ENCODE measurements around the gene HMGCS1.

HMGCS1 gene

DNA sequence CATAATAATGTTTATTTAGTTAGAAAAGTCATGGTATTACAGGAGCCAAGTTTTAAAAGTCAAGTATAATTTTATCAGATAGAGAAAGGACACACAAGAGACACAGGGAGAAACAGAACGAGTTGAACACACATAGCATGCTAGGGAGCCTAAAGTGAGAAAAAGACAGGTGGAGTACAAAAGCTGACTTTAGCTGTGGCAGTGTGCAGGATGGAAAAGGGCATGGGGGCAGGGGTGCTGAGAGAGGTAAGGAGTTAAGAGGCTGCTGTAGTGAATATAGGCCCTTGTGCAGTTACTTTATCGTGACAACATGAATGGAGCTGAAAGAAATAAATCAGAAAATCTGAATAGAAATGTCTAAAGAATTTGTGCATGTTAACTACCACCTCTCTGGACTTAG lies 18.0 kb downstream of the HMGCS1 start:
- DNase-seq (ENCODE audit: insufficient read length, low spot score) = no peak
- TF ChIP-seq, protein P1, sequence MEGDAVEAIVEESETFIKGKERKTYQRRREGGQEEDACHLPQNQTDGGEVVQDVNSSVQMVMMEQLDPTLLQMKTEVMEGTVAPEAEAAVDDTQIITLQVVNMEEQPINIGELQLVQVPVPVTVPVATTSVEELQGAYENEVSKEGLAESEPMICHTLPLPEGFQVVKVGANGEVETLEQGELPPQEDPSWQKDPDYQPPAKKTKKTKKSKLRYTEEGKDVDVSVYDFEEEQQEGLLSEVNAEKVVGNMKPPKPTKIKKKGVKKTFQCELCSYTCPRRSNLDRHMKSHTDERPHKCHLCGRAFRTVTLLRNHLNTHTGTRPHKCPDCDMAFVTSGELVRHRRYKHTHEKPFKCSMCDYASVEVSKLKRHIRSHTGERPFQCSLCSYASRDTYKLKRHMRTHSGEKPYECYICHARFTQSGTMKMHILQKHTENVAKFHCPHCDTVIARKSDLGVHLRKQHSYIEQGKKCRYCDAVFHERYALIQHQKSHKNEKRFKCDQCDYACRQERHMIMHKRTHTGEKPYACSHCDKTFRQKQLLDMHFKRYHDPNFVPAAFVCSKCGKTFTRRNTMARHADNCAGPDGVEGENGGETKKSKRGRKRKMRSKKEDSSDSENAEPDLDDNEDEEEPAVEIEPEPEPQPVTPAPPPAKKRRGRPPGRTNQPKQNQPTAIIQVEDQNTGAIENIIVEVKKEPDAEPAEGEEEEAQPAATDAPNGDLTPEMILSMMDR (IDR thresholded peaks at IDR 0.05; ENCODE audit: insufficient read depth, missing control alignments) = no peak
- FAIRE-seq = no peak

DNA sequence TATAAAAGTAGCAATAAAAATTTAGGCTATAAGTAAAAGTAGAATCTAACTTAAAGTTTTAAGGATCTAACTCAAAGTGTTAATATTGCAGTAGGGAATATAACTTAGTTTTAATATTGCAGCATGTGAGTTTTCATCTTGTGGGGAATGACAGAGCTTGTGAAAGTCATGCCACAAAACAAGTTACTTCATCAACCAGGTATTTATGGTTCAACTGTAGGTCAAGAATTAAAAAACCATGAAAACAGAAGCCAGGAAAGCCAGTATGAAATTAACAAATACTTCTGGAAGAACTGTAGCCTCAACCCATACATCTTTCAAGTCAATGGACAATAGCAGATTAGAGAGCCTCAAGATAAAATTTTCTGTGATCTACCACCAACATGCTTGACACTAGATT lies 19.0 kb downstream of the HMGCS1 start:
- TF ChIP-seq, protein P1 (IDR thresholded peaks at IDR 0.05; ENCODE audit: insufficient read depth, missing control alignments) = no peak
- FAIRE-seq = no peak
- DNase-seq (ENCODE audit: insufficient read length, low spot score) = no peak

DNA sequence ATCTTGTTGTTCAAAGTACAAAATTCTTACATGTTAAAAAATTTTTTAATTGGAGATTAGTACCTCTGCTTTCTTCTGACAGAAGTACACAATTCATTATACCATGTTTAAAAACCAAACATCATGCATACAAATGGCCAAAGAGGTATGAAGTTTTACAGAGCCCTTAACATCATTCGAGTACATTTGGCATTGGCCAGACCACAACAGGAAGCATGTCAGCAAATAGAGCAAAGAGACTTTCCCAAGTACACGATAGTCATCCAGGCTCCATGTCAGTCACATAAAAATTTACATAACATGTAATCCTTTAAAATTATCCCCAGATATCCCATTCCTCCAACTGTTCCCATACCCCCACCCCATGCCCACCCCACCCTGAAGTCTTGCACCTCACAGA lies 22.5 kb downstream of the HMGCS1 start:
- TF ChIP-seq, protein P1 (IDR thresholded peaks at IDR 0.05; ENCODE audit: insufficient read depth, missing control alignments) = no peak
- FAIRE-seq = no peak
- DNase-seq (ENCODE audit: insufficient read length, low spot score) = no peak

DNA sequence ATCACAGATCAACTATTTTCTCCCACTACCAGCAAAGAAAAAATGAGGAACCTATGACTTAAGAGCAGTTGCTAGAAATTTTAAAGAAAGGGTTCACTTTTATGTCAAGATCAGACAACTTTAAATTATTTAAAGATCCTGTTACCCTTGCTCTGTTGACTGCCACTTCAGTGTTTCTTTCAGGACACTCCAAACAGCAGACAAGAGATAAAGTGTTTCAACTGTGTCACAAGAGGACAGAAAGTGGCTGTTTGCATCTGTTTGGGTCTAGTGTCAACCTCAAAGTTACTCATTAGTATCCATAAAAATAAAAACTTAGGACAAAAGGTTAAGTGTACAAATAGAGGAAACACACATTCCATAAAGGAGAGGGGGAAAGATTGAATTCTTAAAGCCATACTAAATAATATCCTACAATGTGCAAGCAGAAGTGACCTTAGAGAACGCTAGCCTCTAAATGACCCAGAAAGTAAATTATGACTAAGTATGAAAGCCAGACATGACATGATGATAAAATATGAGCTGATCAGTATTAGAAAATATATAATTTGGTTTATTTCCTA lies 24.9 kb downstream of the HMGCS1 start:
- FAIRE-seq (no peak), DNase-seq (ENCODE audit: insufficient read length, low spot score) (no peak)
- TF ChIP-seq, protein P1 (IDR thresholded peaks at IDR 0.05; ENCODE audit: insufficient read depth, missing control alignments) = no peak

DNA sequence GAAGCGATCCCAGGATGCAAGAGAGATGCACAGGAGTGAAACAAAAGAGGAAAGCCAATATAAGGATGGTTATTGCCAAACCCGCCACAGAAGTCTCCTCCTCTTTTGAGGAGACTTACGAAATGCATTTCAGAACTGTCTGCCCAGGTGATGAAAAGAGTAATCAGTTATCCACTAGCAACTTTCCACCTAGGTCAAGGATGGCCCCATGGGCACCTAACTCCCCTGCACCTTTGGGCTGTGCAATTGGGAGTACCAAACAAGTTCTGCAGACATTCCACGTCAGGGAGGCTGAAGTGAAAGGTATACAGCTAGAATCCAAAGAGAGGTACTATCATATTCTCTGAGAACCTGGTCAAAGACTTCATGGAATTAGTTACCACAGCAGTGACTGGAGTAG lies 25.7 kb downstream of the HMGCS1 start:
- TF ChIP-seq, protein P1 (IDR thresholded peaks at IDR 0.05; ENCODE audit: insufficient read depth, missing control alignments) = no peak
- FAIRE-seq (no peak), DNase-seq (ENCODE audit: insufficient read length, low spot score) (no peak)

DNA sequence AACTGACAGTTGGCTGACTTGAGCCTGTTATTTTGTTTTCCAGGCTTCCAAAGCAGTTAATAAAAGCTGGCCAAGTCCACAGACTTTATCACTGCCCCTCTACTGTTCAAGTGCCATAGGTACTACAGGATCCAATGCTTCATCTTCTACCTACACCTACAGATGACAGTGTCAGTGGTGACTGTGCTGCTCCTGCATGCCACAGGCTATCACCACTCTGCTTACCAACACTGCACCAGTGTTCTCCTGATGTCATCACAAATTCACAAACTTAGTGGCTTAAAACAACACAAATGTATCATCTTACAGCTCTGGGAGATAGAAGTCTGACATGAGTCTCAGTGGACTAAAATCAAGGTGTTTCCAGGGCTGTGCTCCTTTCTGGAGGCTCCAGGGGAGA lies 26.6 kb downstream of the HMGCS1 start:
- no peak for FAIRE-seq

More for the DNA sequence above, 26.6 kb downstream of the HMGCS1 start:
- DNase-seq (ENCODE audit: insufficient read length, low spot score) = no peak
- TF ChIP-seq, protein P1 (IDR thresholded peaks at IDR 0.05; ENCODE audit: insufficient read depth, missing control alignments) = no peak
